ENCODE results near the gene SLC6A18.

DNA sequence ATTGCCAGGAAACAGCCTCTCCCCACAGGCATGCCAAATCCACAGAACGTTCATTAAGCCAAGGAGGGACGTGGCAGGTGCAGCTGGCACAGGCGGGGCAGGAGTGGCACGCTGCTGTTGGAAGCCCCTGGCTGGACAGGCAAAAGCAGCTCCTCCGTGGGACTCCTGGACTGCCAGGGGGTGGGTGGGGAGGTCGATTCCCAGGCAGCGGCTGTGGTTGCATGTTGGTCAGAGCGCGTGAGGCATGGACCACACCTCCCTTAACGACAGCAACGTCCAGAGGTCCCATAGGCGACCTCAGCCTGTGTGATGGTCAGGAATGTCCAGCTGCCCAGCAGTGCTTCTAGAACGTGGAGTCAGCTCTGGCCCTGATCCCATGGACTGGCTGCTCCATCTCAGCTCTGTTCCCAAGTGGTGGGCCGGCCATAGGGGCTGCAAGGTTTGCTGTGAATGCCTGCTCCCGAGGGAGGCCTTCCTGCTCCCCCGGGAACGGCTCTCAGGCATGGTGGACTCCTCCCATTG, 16.9 kb upstream of the SLC6A18 start:
- TF ChIP-seq RXRA (IDR thresholded peaks at IDR 0.05; ENCODE audit: borderline replicate concordance, low read depth), result no peak
- TF ChIP-seq, protein P1, sequence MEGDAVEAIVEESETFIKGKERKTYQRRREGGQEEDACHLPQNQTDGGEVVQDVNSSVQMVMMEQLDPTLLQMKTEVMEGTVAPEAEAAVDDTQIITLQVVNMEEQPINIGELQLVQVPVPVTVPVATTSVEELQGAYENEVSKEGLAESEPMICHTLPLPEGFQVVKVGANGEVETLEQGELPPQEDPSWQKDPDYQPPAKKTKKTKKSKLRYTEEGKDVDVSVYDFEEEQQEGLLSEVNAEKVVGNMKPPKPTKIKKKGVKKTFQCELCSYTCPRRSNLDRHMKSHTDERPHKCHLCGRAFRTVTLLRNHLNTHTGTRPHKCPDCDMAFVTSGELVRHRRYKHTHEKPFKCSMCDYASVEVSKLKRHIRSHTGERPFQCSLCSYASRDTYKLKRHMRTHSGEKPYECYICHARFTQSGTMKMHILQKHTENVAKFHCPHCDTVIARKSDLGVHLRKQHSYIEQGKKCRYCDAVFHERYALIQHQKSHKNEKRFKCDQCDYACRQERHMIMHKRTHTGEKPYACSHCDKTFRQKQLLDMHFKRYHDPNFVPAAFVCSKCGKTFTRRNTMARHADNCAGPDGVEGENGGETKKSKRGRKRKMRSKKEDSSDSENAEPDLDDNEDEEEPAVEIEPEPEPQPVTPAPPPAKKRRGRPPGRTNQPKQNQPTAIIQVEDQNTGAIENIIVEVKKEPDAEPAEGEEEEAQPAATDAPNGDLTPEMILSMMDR (IDR thresholded peaks at IDR 0.05), result no peak

All from SK-N-SH (cell line).